ENCODE data around the gene ROS1. TPM values are rescaled to one million over a fixed set of nuclear protein-coding genes. Genes with fewer than 3 reads are reported as not detected.

Gene ROS1
- total RNA-seq, 2 experiments from 2014 or later = not detected

GRCh38 chr6:117396228-117396627 is 29.5 kb downstream of the ROS1 start:
- Mint-ChIP-seq H3K27ac (no peak overlapping the region), H3K9me3 (no peaks in the 10 kb centered on the region), H3K4me3 (no peak overlapping the region), H3K27me3 (peaks cover 25% of the 10 kb centered on the region), H3K4me1 (ENCODE audit: low read depth) (no peaks in the 10 kb centered on the region), H3K36me3 (ENCODE audit: low read depth) (no peaks in the 10 kb centered on the region)
- ChIA-PET CTCF (no interaction called here), POLR2A (no interaction called here)
- H3K36me3 ChIP-seq (ENCODE audit: insufficient read depth, low read length) = no peaks in the 10 kb centered on the region
- H3K4me1 ChIP-seq (ENCODE audit: insufficient read depth, low read length) = no peaks in the 10 kb centered on the region
- DNase-seq (no peak), ATAC-seq (ENCODE audit: poor library complexity) (no peak)
- H3K27ac ChIP-seq (ENCODE audit: low read depth in 1 of 2, low read length in 2 of 2) = no peak overlapping the region
- no peak overlapping the region for H3K4me3 ChIP-seq (ENCODE audit: low read length)
- no peaks in the 10 kb centered on the region for H3K9me3 ChIP-seq (ENCODE audit: control insufficient read depth in 1 of 2, insufficient read depth in 1 of 2, low read length in 2 of 2)
- H3K27me3 ChIP-seq (ENCODE audit: control insufficient read depth in 1 of 2, insufficient read depth in 2 of 2, low read length in 2 of 2) = peaks cover 0 to 6% of the 10 kb centered on the region in 2 experiments
- TF ChIP-seq CTCF (IDR thresholded peaks at IDR 0.05) = no peak
- intact Hi-C loops (cut with DNase I, micrococcal nuclease) = no loop called here

GRCh38 chr6:117395164-117395563 is 30.6 kb downstream of the ROS1 start:
- TF ChIP-seq CTCF (IDR thresholded peaks at IDR 0.05) = no peak
- peaks cover 34% of the 10 kb centered on the region for H3K27me3 Mint-ChIP-seq
- no peaks in the 10 kb centered on the region for H3K9me3 Mint-ChIP-seq
- no peak overlapping the region for H3K4me3 Mint-ChIP-seq
- no peak overlapping the region for H3K27ac ChIP-seq (ENCODE audit: low read depth in 1 of 2, low read length in 2 of 2)
- POLR2A ChIA-PET = no interaction called here
- peaks cover 0 to 6% of the 10 kb centered on the region in 2 experiments for H3K27me3 ChIP-seq (ENCODE audit: control insufficient read depth in 1 of 2, insufficient read depth in 2 of 2, low read length in 2 of 2)
- DNase-seq (no peak), ATAC-seq (ENCODE audit: poor library complexity) (no peak)
- CTCF ChIA-PET = no interaction called here
- no peak overlapping the region for H3K27ac Mint-ChIP-seq
- no peaks in the 10 kb centered on the region for H3K4me1 ChIP-seq (ENCODE audit: insufficient read depth, low read length)
- intact Hi-C loops (cut with DNase I, micrococcal nuclease) = no loop called here
- no peaks in the 10 kb centered on the region for H3K36me3 ChIP-seq (ENCODE audit: insufficient read depth, low read length)
- H3K4me3 ChIP-seq (ENCODE audit: low read length) = no peak overlapping the region
- H3K36me3 Mint-ChIP-seq (ENCODE audit: low read depth) = no peaks in the 10 kb centered on the region
- no peaks in the 10 kb centered on the region for H3K4me1 Mint-ChIP-seq (ENCODE audit: low read depth)
- H3K9me3 ChIP-seq (ENCODE audit: control insufficient read depth in 1 of 2, insufficient read depth in 1 of 2, low read length in 2 of 2) = no peaks in the 10 kb centered on the region

- Histone ChIP-seq H3K9me3 (ENCODE audit: control insufficient read depth in 1 of 2, insufficient read depth in 1 of 2, low read length in 2 of 2) (no peaks in the 10 kb centered on the region), H3K27ac (ENCODE audit: low read depth in 1 of 2, low read length in 2 of 2) (no peak overlapping the region), H3K27me3 (ENCODE audit: control insufficient read depth in 1 of 2, insufficient read depth in 2 of 2, low read length in 2 of 2) (peaks cover 0 to 6% of the 10 kb centered on the region in 2 experiments), H3K36me3 (ENCODE audit: insufficient read depth, low read length) (no peaks in the 10 kb centered on the region), H3K4me3 (ENCODE audit: low read length) (no peak overlapping the region), H3K4me1 (ENCODE audit: insufficient read depth, low read length) (no peaks in the 10 kb centered on the region)
- Mint-ChIP-seq H3K27me3 (peaks cover 34% of the 10 kb centered on the region), H3K27ac (no peak overlapping the region), H3K4me1 (ENCODE audit: low read depth) (no peaks in the 10 kb centered on the region), H3K4me3 (no peak overlapping the region), H3K9me3 (no peaks in the 10 kb centered on the region), H3K36me3 (ENCODE audit: low read depth) (no peaks in the 10 kb centered on the region)
- no peak for ATAC-seq (ENCODE audit: poor library complexity)
- intact Hi-C loops (cut with DNase I, micrococcal nuclease) = no loop called here
- ChIA-PET POLR2A (no interaction called here), CTCF (no interaction called here)
- no peak for DNase-seq
- no peak for TF ChIP-seq CTCF (IDR thresholded peaks at IDR 0.05)
Measured at GRCh38 chr6:117393045-117393444, 32.7 kb downstream of the ROS1 start.
